ENCODE results near the gene GPLD1.

The GPLD1 gene, protein sequence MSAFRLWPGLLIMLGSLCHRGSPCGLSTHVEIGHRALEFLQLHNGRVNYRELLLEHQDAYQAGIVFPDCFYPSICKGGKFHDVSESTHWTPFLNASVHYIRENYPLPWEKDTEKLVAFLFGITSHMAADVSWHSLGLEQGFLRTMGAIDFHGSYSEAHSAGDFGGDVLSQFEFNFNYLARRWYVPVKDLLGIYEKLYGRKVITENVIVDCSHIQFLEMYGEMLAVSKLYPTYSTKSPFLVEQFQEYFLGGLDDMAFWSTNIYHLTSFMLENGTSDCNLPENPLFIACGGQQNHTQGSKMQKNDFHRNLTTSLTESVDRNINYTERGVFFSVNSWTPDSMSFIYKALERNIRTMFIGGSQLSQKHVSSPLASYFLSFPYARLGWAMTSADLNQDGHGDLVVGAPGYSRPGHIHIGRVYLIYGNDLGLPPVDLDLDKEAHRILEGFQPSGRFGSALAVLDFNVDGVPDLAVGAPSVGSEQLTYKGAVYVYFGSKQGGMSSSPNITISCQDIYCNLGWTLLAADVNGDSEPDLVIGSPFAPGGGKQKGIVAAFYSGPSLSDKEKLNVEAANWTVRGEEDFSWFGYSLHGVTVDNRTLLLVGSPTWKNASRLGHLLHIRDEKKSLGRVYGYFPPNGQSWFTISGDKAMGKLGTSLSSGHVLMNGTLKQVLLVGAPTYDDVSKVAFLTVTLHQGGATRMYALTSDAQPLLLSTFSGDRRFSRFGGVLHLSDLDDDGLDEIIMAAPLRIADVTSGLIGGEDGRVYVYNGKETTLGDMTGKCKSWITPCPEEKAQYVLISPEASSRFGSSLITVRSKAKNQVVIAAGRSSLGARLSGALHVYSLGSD

DNA sequence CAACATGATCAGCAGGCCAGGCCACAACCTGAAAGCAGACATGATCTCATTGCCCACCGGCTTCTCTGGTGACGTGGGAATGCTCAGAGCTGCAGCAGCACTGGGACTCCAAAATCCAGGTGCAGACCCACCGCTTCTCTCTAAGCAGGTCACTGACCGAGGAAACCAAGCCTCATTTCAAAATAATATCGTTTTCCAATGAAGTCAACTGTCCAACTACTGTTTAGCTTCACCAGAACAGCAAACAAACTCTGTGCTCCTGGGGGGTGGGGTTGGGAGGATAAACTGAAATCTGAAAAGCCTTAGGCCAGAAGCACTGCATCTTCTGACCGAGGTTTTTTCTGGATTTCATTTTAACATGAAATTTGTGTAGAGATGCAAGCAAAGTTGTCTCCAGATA, at the start of gene GPLD1:
TSS of gene GPLD1 (minus strand) at position 109 of the 400 bp plus-strand sequence. CDS start at position 42, 67 bp downstream.
- TF ChIP-seq GATA1 (IDR thresholded peaks at IDR 0.05; ENCODE audit: low read depth, low read length) = no peak
- no peak for TF ChIP-seq POLR2A (IDR thresholded peaks at IDR 0.05; ENCODE audit: low read length)
- no peak for DNase-seq

DNA sequence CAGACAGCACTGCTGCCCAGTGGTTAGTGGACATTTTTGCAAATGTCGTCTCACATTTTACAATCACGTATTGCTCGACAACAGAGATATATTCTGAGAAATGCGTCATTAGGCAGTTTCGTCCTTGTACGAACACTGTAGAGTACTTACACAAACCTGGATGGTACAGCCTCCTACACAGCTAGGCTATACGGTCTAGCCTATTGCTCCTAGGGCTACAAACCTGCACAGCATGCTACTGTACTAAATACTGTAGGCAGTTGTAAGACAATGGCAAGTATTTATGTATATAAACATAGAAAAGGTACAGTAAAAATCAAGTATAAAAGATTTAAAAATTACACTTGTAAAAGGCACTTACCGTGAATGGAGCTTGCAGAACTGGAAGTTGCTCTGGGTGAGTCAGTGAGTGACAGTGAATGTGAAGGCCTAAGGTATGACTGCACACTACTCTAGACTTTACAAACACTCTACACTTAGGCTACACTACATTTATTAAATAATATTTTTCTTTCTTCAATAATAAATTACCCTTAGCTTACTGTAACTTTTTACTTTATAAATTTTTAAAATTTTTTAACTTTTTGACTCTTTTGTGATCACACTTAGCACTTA, 48.5 kb upstream of the GPLD1 start:
- TF ChIP-seq GATA1 (IDR thresholded peaks at IDR 0.05; ENCODE audit: low read depth, low read length) (no peak), POLR2A (IDR thresholded peaks at IDR 0.05; ENCODE audit: low read length) (no peak)

DNA sequence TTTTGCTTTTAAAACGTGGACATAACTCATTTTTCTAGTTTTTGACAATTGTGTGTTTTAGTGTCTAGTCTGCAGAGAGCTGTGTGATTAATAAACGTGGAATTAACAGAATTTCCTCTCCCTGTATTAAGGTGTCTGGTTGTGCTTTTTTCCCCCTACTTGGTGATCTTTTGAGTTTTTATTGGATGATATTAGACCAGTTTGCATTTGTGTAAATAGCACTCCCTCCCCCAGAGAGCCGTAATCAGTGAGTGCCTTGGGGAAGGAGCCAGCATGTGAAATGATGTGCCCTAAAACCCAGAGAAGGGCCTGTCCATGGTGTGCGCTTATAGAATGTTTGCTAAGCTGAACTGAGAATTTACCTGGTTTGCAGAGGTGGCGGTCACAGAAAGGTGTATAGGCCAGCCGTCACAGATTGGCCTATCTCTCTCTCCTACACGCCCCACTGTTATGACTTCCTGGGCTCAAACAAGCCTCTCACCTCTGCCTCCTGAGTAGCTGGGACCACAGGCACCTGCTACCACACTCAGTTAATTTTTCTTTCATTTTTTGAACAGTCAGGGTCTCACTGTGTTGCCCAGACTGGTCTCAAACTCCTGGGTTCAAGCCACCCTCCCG, 47.8 kb upstream of the GPLD1 start:
- no peak for DNase-seq
- TF ChIP-seq GATA1 (IDR thresholded peaks at IDR 0.05; ENCODE audit: low read depth, low read length) (no peak), POLR2A (IDR thresholded peaks at IDR 0.05; ENCODE audit: low read length) (no peak)

More for the DNA sequence above, 48.5 kb upstream of the GPLD1 start:
- no peak for DNase-seq

DNA sequence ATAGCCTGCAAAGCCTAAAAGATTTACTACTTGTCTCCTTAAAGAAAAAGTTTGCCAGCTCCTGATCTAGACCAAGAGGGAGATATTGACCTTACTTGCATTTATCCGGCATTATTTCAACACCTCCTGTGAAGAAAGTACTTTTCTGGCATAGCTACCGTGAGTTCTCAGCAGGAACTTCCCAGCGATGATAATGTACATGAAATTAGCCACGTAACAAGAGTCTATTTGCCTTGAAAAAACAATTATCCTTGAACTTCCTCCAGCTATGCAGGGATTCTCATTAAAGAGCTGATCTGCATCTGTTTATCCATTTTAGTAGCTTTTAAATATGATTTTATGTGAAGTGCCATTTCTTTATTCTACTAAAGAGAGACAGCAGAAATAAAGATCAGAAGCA, 47.1 kb upstream of the GPLD1 start:
- TF ChIP-seq POLR2A (IDR thresholded peaks at IDR 0.05; ENCODE audit: low read length) (no peak), GATA1 (IDR thresholded peaks at IDR 0.05; ENCODE audit: low read depth, low read length) (no peak)
- DNase-seq = no peak

DNA sequence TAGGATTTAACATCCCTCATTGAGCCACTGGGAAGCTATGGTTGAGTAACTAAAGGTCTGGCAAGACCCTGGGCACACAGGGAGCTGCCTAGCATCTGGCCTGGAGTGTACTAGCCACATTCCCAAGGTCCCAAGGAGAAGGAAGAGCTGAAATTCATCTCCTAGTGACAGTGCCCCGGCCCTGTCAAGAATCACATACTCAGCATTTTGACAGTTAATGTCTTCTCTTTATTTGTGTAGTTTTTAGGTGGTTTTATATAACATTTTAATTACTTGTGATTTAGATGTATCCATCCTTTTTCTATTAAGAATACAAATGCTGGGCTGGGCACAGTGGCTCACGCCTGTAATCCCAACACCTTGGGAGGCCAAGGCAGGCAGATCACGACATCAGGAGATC, 45.8 kb upstream of the GPLD1 start:
- DNase-seq = no peak
- TF ChIP-seq GATA1 (IDR thresholded peaks at IDR 0.05; ENCODE audit: low read depth, low read length) = no peak
- no peak for TF ChIP-seq POLR2A (IDR thresholded peaks at IDR 0.05; ENCODE audit: low read length)

DNA sequence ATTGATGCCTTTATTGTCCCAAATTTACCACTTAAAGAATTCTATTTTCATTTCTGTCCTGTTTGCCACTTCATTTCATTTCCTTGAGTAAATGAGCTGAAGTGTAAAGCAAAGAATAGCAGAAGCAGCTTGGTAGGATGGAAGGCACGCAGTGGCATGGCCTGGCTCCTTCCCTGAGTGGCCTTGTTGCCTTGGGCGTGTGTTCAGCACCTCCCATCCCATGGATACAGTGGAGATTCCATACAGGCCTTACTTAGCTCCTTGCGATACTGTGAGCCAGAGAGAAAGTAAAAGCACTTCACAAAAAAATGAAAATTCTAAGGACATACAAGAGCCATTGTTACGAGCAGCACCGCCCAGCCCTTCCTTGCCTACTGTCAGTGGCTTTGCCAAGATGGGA, 45.0 kb upstream of the GPLD1 start:
- TF ChIP-seq POLR2A (IDR thresholded peaks at IDR 0.05; ENCODE audit: low read length) (no peak), GATA1 (IDR thresholded peaks at IDR 0.05; ENCODE audit: low read depth, low read length) (no peak)
- no peak for DNase-seq

DNA sequence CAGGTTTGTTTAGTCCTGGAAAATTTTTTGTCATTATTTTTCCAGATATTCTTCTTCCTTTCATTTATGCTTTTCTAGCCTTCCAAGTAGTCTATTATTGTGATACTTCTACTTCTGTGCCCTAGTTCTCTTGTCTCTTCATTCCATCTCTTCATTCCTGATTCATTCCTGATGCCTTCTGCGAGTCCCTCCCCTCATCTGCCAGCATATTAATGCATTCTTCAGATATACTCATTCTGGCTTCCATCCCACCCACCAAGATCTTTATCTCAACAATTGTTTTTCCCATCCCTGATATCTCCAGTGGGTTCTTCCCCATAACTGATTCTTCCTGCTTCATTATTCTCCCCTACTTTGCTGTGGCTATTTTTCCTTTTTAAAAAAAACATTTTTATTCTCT, 40.6 kb upstream of the GPLD1 start:
- TF ChIP-seq GATA1 (IDR thresholded peaks at IDR 0.05; ENCODE audit: low read depth, low read length) (no peak), POLR2A (IDR thresholded peaks at IDR 0.05; ENCODE audit: low read length) (no peak)
- DNase-seq = no peak

DNA sequence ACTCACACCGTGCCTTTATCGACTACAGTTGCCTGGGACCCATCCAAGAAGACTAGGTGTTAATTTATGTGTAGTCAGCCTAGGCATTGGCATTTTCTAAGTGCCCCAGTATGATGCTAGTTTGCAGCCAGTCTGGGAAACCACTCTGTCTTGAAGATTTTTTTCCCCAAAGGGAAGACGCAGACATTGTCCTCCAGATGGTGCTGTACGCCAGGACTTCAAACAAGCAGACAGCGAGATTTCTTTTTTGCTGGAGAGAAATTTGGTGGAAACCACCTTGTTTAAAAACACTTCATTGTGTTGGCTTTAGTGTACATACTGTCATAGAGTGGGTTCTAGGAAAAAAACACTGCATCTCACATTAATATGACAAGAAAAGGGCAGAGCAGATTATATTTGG, 35.4 kb upstream of the GPLD1 start:
- TF ChIP-seq GATA1 (IDR thresholded peaks at IDR 0.05; ENCODE audit: low read depth, low read length) = no peak
- no peak for TF ChIP-seq POLR2A (IDR thresholded peaks at IDR 0.05; ENCODE audit: low read length)

DNA sequence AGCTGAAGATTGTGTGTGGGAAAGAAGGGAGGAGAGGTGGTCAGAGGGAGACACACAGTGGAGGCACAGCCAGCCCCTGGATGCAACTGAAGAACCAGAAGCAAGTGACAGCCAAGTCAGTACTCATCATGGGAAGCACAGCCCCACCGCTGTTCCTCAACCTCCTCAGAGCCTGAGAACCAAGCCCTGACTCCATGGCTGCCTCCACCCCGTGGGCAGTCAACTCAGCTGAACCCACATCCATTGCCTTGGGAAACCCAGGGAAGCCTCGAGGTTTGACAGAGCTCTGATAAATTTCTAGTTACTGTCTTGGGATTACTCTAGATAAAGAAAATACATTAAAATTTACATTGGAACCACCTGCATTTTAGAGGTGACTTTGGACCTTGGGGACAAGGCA, 35.0 kb upstream of the GPLD1 start:
- no peak for TF ChIP-seq GATA1 (IDR thresholded peaks at IDR 0.05; ENCODE audit: low read depth, low read length)
- TF ChIP-seq POLR2A (IDR thresholded peaks at IDR 0.05; ENCODE audit: low read length) = no peak
- no peak for DNase-seq

More for the DNA sequence above, 35.4 kb upstream of the GPLD1 start:
- DNase-seq = peak; percentile 53 to 55

DNA sequence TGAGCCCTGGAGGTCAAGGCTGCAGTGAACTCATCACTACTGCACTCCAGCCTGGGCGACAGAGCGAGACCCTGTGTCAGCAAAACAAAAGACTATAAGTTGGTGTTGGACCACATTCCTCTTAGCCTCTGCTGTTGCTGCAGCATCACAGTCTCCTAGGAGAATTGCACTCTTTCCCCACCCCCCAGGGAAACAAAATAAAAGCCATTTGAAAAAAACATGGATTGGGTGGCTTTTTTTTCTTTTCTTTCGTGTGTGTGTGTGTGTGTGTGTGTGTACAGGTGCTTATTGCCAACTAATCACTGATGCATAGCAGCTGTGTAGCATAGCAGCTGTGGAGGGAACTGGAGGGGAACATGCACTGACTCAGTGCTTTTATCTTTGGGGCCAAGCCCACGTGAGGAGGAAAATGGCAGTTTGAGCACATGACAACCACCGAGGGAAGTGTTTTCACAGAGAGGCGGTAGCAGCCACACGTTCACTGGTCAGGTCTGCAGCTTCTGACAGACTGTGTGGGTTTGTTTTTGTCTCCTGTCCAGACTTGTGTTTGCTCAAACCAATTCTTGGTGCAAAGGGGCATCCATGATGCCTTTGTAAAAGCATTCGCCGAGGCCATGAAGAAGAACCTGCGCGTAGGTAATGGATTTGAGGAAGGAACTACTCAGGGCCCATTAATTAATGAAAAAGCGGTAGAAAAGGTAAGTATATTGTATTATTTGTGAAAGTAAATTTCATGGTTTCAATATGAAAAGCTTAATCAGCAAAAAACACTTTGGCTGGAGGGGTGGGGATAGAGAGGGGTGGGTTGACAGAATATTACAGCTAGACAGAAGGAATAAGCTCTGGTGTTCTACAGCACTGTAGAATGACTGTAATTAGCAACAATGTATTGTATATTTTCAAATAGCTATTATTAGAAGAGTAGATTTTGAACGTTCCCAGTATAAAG, 33.1 kb upstream of the GPLD1 start:
- peak; percentile 51 to 67 for DNase-seq
- TF ChIP-seq POLR2A (IDR thresholded peaks at IDR 0.05; ENCODE audit: low read length) (no peak), GATA1 (IDR thresholded peaks at IDR 0.05; ENCODE audit: low read depth, low read length) (no peak)

DNA sequence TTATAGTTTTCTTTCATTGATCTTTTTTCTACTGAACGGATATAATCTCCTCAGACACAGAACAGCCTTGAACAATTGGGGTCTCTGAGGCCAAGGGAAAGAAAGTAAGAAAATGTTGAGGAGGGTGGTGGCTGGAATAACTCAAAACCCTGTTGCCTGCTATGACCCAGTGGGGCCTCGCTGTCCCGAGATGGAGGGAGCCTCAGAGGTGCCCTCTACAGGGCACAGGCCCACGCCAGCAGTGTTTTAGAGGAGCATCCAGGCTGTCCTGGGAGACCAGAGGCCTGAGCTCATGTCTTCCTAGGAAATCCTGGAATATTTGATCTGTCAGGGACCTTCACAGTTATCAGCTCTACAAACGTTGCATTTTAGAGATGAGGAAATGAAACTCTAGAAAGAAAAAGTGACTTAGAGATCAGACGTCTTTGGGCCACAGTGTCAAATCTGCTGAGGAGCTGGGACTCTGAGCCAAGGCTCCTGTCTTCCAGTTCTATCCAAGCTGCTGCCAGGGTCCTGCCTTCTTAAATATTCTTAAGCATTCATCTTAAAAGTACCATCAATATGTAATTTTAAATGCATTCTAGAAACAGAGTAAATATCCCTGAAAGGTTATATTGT, 31.7 kb upstream of the GPLD1 start:
- TF ChIP-seq GATA1 (IDR thresholded peaks at IDR 0.05; ENCODE audit: low read depth, low read length) (no peak), POLR2A (IDR thresholded peaks at IDR 0.05; ENCODE audit: low read length) (no peak)

More for the DNA sequence above, 31.7 kb upstream of the GPLD1 start:
- peak; percentile 51 to 67 for DNase-seq
